D721Med (cell line): ENCODE measurements around the gene TFDP1.

Experiments
- DNase-seq: peaks from one replicate; pipeline ENCODE4 v3.0.0; 2011; ENCODE audit warnings: low spot score; ENCODE audit not compliant: insufficient read length
- FAIRE-seq: peaks from 2 replicates; lab custom pipeline; 2011; peaks lifted over from hg19 to GRCh38; lab: Jason Lieb, UNC
- CTCF ChIP-seq: IDR thresholded peaks from 2 replicates; pipeline ENCODE4 v1.5.1; 2012; ENCODE audit warnings: mild to moderate bottlenecking, control low read depth; ENCODE audit not compliant: insufficient read depth; ENCODE audit errors: missing control alignments

The TFDP1 gene

GRCh38 chr13:113602291-113602988 is 17.9 kb downstream of the TFDP1 start:
- no peak for FAIRE-seq
- TF ChIP-seq CTCF, result no peak
- DNase-seq, result no peak

- no peak for TF ChIP-seq CTCF
- FAIRE-seq, result no peak
- DNase-seq, result no peak
These were observed 18.7 kb downstream of the TFDP1 start for GRCh38 chr13:113603116-113603710.

GRCh38 chr13:113604186-113604585 is 19.6 kb downstream of the TFDP1 start:
- DNase-seq (no peak), FAIRE-seq (no peak)
- no peak for TF ChIP-seq CTCF

- DNase-seq, result no peak
- FAIRE-seq, result no peak
- TF ChIP-seq CTCF, result no peak
These were observed 20.9 kb downstream of the TFDP1 start for GRCh38 chr13:113605461-113605860.

- DNase-seq, result no peak
- TF ChIP-seq CTCF, result no peak
- FAIRE-seq, result no peak
These were observed 21.4 kb downstream of the TFDP1 start for GRCh38 chr13:113605866-113606438.

GRCh38 chr13:113607056-113607888 is 22.7 kb downstream of the TFDP1 start:
- no peak for DNase-seq
- no peak for FAIRE-seq
- TF ChIP-seq CTCF, result no peak
